ENCODE measurements around the gene MAPK14. TPM values are rescaled to one million over a fixed set of nuclear protein-coding genes. Genes with fewer than 3 reads are reported as not detected.

The MAPK14 gene
- total and polyA plus RNA-seq, 4 donors = 16.9 to 82.7 (median 35.9) TPM

DNA sequence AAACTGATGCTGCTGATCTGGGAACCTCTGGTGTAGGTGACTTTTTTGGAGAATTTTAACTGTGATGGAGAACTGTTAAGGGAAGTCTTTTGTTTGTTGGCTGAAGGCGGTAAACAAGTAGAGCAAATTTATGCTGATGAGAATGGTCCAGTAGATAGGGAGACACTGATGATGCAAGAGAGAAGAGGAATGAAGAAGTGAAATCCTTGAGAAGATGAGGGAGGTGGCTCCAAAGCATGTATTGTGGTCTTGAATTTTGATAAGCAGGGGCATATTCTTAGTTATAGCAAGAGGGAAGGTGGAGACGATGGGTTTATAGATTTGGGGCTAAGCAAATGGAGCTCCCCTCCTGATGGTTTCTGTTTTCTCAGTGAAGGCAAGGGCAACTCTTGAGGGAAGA, 22.0 kb downstream of the MAPK14 start:
- DNase-seq (ENCODE audit: low spot score) = no peak
- 96% methylated on average over 2 of the region's 2 CpGs for WGBS
- Histone ChIP-seq H3K27me3 (ENCODE audit: control insufficient read depth in 4 of 4, insufficient read depth in 4 of 4, low read length in 3 of 4) (no peaks in the 10 kb centered on the region), H3K27ac (ENCODE audit: low read depth in 1 of 2, low read length in 2 of 2) (no peak overlapping the region), H3K36me3 (ENCODE audit: control insufficient read depth in 4 of 4, insufficient read depth in 3 of 4, low read depth in 1 of 4, low read length in 3 of 4) (peaks cover 2 to 10% (median 5%) of the 10 kb centered on the region in 4 donors), H3K9me3 (ENCODE audit: control insufficient read depth in 4 of 4, low read length in 3 of 4) (no peaks in the 10 kb centered on the region), H3K4me3 (ENCODE audit: low read depth in 1 of 3, low read length in 3 of 3) (no peak overlapping the region), H3K9ac (ENCODE audit: low read depth in 1 of 2, low read length in 2 of 2) (no peak overlapping the region), H3K4me1 (ENCODE audit: control insufficient read depth in 4 of 4, insufficient read depth in 4 of 4, low read length in 3 of 4) (peaks cover 0 to 7% (median 2%) of the 10 kb centered on the region in 4 donors)
- TF ChIP-seq, protein P1, sequence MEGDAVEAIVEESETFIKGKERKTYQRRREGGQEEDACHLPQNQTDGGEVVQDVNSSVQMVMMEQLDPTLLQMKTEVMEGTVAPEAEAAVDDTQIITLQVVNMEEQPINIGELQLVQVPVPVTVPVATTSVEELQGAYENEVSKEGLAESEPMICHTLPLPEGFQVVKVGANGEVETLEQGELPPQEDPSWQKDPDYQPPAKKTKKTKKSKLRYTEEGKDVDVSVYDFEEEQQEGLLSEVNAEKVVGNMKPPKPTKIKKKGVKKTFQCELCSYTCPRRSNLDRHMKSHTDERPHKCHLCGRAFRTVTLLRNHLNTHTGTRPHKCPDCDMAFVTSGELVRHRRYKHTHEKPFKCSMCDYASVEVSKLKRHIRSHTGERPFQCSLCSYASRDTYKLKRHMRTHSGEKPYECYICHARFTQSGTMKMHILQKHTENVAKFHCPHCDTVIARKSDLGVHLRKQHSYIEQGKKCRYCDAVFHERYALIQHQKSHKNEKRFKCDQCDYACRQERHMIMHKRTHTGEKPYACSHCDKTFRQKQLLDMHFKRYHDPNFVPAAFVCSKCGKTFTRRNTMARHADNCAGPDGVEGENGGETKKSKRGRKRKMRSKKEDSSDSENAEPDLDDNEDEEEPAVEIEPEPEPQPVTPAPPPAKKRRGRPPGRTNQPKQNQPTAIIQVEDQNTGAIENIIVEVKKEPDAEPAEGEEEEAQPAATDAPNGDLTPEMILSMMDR (IDR thresholded peaks at IDR 0.05; ENCODE audit: low read depth, low read length, missing input control) = no peak
- no peak for TF ChIP-seq GABPA (IDR thresholded peaks at IDR 0.05 in 1 of 2, conservative IDR thresholded peaks at IDR 0.05 in 1 of 2)
- TF ChIP-seq SP1 (IDR thresholded peaks at IDR 0.05) = no peak
- no peak for TF ChIP-seq FOXA1 (IDR thresholded peaks at IDR 0.05)
- TF ChIP-seq JUND (IDR thresholded peaks at IDR 0.05) = no peak
- TF ChIP-seq TAF1 (conservative IDR thresholded peaks at IDR 0.05) = no peak
- TF ChIP-seq, protein P2, sequence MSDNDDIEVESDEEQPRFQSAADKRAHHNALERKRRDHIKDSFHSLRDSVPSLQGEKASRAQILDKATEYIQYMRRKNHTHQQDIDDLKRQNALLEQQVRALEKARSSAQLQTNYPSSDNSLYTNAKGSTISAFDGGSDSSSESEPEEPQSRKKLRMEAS (IDR thresholded peaks at IDR 0.05) = no peak
- TF ChIP-seq RAD21 (IDR thresholded peaks at IDR 0.05) = no peak
- no peak for TF ChIP-seq HNF4A (conservative IDR thresholded peaks at IDR 0.05)
- no peak for TF ChIP-seq HNF4G (IDR thresholded peaks at IDR 0.05)
- TF ChIP-seq, protein P3, sequence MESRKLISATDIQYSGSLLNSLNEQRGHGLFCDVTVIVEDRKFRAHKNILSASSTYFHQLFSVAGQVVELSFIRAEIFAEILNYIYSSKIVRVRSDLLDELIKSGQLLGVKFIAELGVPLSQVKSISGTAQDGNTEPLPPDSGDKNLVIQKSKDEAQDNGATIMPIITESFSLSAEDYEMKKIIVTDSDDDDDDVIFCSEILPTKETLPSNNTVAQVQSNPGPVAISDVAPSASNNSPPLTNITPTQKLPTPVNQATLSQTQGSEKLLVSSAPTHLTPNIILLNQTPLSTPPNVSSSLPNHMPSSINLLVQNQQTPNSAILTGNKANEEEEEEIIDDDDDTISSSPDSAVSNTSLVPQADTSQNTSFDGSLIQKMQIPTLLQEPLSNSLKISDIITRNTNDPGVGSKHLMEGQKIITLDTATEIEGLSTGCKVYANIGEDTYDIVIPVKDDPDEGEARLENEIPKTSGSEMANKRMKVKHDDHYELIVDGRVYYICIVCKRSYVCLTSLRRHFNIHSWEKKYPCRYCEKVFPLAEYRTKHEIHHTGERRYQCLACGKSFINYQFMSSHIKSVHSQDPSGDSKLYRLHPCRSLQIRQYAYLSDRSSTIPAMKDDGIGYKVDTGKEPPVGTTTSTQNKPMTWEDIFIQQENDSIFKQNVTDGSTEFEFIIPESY (IDR thresholded peaks at IDR 0.05) = no peak
- no peak for TF ChIP-seq FOXA2 (IDR thresholded peaks at IDR 0.05)
- TF ChIP-seq, protein P4, sequence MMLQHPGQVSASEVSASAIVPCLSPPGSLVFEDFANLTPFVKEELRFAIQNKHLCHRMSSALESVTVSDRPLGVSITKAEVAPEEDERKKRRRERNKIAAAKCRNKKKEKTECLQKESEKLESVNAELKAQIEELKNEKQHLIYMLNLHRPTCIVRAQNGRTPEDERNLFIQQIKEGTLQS (IDR thresholded peaks at IDR 0.05) = no peak
- TF ChIP-seq YY1 (IDR thresholded peaks at IDR 0.05) = no peak
- TF ChIP-seq RXRA (IDR thresholded peaks at IDR 0.05) = no peak

DNA sequence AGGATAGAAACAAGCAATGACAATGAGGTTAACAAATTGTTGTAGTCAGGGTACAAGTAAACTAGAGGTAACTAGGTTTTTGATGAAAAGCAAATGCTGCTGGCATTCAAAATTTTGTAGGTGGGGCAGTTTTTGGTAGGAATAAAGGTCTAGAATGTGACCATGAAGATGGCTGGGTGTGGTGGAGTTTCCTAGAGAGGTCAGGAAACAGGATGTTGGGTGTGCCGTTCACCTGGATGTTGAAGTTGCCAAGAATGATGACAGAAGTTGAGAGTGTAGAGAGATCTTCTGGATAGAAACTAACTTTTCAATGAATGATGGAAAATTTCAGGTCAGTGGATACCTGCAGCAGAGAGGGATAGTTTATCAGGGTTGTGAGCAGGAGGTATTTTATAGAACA, 22.7 kb downstream of the MAPK14 start:
- H3K9me3 ChIP-seq (ENCODE audit: control insufficient read depth in 4 of 4, low read length in 3 of 4) = no peaks in the 10 kb centered on the region
- no peak overlapping the region for H3K9ac ChIP-seq (ENCODE audit: low read depth in 1 of 2, low read length in 2 of 2)
- H3K27ac ChIP-seq (ENCODE audit: low read depth in 1 of 2, low read length in 2 of 2) = no peak overlapping the region
- DNase-seq (ENCODE audit: low spot score) = no peak
- no peak overlapping the region for H3K4me3 ChIP-seq (ENCODE audit: low read depth in 1 of 3, low read length in 3 of 3)
- H3K36me3 ChIP-seq (ENCODE audit: control insufficient read depth in 4 of 4, insufficient read depth in 3 of 4, low read depth in 1 of 4, low read length in 3 of 4) = peaks cover 2 to 10% (median 5%) of the 10 kb centered on the region in 4 donors
- WGBS = 62% methylated on average over 1 of the region's 1 CpG
- TF ChIP-seq, protein P5, sequence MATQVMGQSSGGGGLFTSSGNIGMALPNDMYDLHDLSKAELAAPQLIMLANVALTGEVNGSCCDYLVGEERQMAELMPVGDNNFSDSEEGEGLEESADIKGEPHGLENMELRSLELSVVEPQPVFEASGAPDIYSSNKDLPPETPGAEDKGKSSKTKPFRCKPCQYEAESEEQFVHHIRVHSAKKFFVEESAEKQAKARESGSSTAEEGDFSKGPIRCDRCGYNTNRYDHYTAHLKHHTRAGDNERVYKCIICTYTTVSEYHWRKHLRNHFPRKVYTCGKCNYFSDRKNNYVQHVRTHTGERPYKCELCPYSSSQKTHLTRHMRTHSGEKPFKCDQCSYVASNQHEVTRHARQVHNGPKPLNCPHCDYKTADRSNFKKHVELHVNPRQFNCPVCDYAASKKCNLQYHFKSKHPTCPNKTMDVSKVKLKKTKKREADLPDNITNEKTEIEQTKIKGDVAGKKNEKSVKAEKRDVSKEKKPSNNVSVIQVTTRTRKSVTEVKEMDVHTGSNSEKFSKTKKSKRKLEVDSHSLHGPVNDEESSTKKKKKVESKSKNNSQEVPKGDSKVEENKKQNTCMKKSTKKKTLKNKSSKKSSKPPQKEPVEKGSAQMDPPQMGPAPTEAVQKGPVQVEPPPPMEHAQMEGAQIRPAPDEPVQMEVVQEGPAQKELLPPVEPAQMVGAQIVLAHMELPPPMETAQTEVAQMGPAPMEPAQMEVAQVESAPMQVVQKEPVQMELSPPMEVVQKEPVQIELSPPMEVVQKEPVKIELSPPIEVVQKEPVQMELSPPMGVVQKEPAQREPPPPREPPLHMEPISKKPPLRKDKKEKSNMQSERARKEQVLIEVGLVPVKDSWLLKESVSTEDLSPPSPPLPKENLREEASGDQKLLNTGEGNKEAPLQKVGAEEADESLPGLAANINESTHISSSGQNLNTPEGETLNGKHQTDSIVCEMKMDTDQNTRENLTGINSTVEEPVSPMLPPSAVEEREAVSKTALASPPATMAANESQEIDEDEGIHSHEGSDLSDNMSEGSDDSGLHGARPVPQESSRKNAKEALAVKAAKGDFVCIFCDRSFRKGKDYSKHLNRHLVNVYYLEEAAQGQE (IDR thresholded peaks at IDR 0.05) = no peak
- TF ChIP-seq NR2F2 (IDR thresholded peaks at IDR 0.05) (no peak), FOXA2 (IDR thresholded peaks at IDR 0.05) (no peak), FOXA1 (IDR thresholded peaks at IDR 0.05) (no peak), RXRA (IDR thresholded peaks at IDR 0.05) (no peak), JUND (IDR thresholded peaks at IDR 0.05) (no peak), SP1 (IDR thresholded peaks at IDR 0.05) (no peak), YY1 (IDR thresholded peaks at IDR 0.05) (no peak), EGR1 (IDR thresholded peaks at IDR 0.05; ENCODE audit: low read depth in 2 of 2) (no peak), HNF4G (IDR thresholded peaks at IDR 0.05) (no peak)
- TF ChIP-seq, protein P1 (IDR thresholded peaks at IDR 0.05; ENCODE audit: low read depth, low read length, missing input control) = no peak
- TF ChIP-seq, protein P3 (IDR thresholded peaks at IDR 0.05) = no peak
- no peaks in the 10 kb centered on the region for H3K27me3 ChIP-seq (ENCODE audit: control insufficient read depth in 4 of 4, insufficient read depth in 4 of 4, low read length in 3 of 4)
- peaks cover 0 to 7% (median 2%) of the 10 kb centered on the region in 4 donors for H3K4me1 ChIP-seq (ENCODE audit: control insufficient read depth in 4 of 4, insufficient read depth in 4 of 4, low read length in 3 of 4)
